Measurements from ENCODE around the gene CADM2. TPM values are rescaled to one million over a fixed set of nuclear protein-coding genes. Genes with fewer than 3 reads are reported as not detected.
"Not testable (repeated sequence)": the region's sequence is repeated elsewhere in the genome, so short reads cannot be mapped to it uniquely, and the experiment has no call there.

CADM2 gene
- total RNA-seq (2014; rRNA removed; shearing (Covaris generic); ENCODE audit: low replicate concordance): not detected in 2 replicates

- DNase-seq: peak; percentile 77
- no peaks in the 10 kb centered on the region for H3K9me3 ChIP-seq
- no peaks in the 10 kb centered on the region for H3K36me3 ChIP-seq
- peak within 1 kb of the TSS; percentile 49 for H3K4me3 ChIP-seq
- peaks cover 7% of the 10 kb centered on the region; the same call in 1 of the 2 replicates for H3K27me3 ChIP-seq
Observed at GRCh38 chr3:84958495-84959469, at the start of gene CADM2. TSS of gene CADM2 (plus strand) at chr3:84958989.

- H3K4me3 ChIP-seq, H3K36me3 ChIP-seq, H3K27me3 ChIP-seq, DNase-seq, H3K9me3 ChIP-seq: not testable (repeated sequence)
Observed at GRCh38 chr3:84918592-84918991, 40.2 kb upstream of the CADM2 start.

DNA sequence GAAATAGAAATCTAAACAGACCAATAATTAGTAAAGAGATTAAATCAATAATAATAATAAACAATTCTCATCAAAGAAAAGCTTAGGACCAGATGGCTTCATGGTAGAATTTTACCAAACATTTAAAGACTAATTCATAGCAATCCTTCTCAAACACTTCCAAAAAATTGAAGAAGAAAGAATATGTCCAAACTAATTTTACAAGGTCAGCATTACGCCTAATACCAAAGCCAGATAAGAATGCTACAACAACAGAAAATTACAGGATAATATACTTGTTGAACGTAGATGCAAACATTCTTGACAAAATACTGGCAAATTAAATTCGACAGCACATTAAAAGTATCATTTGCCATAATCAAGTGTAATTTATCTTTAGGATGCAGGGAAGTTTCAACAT is 36.1 kb upstream of the CADM2 start:
- Histone ChIP-seq H3K9me3 (no peaks in the 10 kb centered on the region), H3K27me3 (no peaks in the 10 kb centered on the region)
- DNase-seq: no peak

DNA sequence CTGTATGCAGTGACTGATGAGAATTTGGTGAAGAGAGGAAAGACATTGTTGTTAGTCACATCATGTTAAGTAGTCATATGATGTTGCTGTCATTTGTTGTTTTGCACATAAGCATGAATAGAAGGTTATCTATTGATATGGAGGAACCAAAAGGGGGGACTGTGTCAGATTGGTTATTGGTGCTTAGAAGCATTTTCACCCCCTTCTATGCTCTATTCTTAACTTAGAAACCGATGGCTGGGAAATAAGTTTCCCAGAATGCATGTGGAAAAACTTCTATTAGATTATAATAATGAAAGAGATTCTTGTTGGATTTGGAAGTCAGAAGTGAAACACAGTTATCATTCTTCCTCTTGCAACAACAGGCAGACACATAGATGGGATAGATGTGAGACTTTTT is 33.2 kb upstream of the CADM2 start:
- no peaks in the 10 kb centered on the region for H3K27me3 ChIP-seq
- H3K4me3 ChIP-seq: no peak overlapping the region
- no peaks in the 10 kb centered on the region for H3K9me3 ChIP-seq
- H3K36me3 ChIP-seq: no peaks in the 10 kb centered on the region
- DNase-seq: no peak

More for the DNA sequence above, 36.1 kb upstream of the CADM2 start:
- no peak overlapping the region for H3K4me3 ChIP-seq
- no peaks in the 10 kb centered on the region for H3K36me3 ChIP-seq

DNA sequence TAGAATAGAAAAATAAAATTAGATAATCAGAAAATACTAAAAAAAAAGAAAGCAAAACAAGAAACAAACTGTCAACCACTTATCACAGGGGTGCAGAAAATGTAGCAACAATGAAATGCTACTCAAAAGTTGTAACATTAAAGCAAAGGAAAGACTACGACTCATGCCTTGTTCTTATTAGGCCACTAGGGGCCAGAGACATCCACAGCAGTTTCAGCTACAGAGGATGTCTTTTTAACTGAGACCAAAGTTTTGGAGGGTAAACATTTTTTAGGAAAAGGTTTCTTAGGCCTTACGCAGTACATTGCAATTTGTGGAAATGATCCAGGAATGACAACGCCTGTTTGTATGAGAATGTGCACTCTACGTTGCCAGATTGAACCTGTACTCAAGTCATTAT is 15.4 kb upstream of the CADM2 start:
- no peak overlapping the region for H3K4me3 ChIP-seq
- no peaks in the 10 kb centered on the region for H3K9me3 ChIP-seq
- H3K36me3 ChIP-seq: no peaks in the 10 kb centered on the region
- H3K27me3 ChIP-seq: no peaks in the 10 kb centered on the region
- no peak for DNase-seq

GRCh38 chr3:84946240-84946639 is 12.5 kb upstream of the CADM2 start:
- no peaks in the 10 kb centered on the region for H3K27me3 ChIP-seq
- no peak overlapping the region for H3K4me3 ChIP-seq
- H3K36me3 ChIP-seq: no peaks in the 10 kb centered on the region
- no peaks in the 10 kb centered on the region for H3K9me3 ChIP-seq
- DNase-seq: no peak

- H3K9me3 ChIP-seq: no peaks in the 10 kb centered on the region
- no peak for DNase-seq
- H3K27me3 ChIP-seq: peaks cover 7% of the 10 kb centered on the region; the same call in 1 of the 2 replicates
- peak overlapping the region; percentile 49 for H3K4me3 ChIP-seq
- no peaks in the 10 kb centered on the region for H3K36me3 ChIP-seq
Observed at GRCh38 chr3:84959470-84960271, 882 bp downstream of the CADM2 start.

- H3K9me3 ChIP-seq: no peaks in the 10 kb centered on the region
- no peak for DNase-seq
- H3K36me3 ChIP-seq: no peaks in the 10 kb centered on the region
- H3K4me3 ChIP-seq: no peak overlapping the region
- peaks cover 7% of the 10 kb centered on the region; the same call in 1 of the 2 replicates for H3K27me3 ChIP-seq
Observed at GRCh38 chr3:84960581-84960980, 1.8 kb downstream of the CADM2 start.

- Histone ChIP-seq H3K9me3 (no peaks in the 10 kb centered on the region), H3K36me3 (no peaks in the 10 kb centered on the region), H3K27me3 (peaks cover 7% of the 10 kb centered on the region; the same call in 1 of the 2 replicates), H3K4me3 (no peak overlapping the region)
- no peak for DNase-seq
Observed at GRCh38 chr3:84961011-84961410, 2.2 kb downstream of the CADM2 start.

DNA sequence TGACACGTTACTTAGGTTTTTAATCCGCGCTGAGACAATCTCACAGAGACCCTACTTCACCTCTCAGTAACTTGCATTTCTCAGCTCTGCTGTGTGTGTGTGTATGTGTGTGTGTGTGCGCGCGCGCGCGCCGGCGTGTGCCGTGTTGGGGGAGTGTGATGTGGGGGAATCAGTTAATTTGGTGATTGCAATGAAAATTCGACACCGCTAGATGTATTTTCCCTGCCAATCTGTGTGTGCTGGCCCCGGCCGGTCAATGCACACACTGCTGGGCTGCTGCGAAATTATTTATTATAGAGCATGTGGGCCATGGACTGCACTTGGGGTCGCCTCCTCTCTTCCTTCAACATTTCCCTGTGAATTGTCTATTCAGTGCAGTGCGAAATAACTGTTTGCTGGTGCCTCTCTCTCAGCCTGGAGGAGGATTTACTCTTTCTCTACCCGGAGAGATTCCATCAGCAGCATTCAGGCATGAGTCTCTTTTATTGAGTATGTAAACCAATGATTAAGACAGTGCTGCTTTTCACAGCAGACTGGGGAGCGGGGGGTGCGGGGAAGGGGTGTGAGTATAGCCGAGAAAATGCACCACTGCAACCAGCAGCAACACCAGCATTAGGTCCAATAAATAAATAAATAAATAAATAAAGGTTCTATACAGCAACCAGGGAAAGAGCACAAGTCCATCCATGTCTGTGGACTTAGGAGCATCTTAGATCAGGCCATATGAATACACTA is 2.9 kb downstream of the CADM2 start:
- no peak for DNase-seq
- H3K36me3 ChIP-seq: no peaks in the 10 kb centered on the region
- peaks cover 7% of the 10 kb centered on the region; the same call in 1 of the 2 replicates for H3K27me3 ChIP-seq
- no peaks in the 10 kb centered on the region for H3K9me3 ChIP-seq
- no peak overlapping the region for H3K4me3 ChIP-seq

GRCh38 chr3:84962415-84962814 is 3.6 kb downstream of the CADM2 start:
- no peak for DNase-seq
- Histone ChIP-seq H3K36me3 (no peaks in the 10 kb centered on the region), H3K9me3 (no peaks in the 10 kb centered on the region), H3K27me3 (peaks cover 7% of the 10 kb centered on the region; the same call in 1 of the 2 replicates), H3K4me3 (no peak overlapping the region)

GRCh38 chr3:84963137-84963536 is 4.3 kb downstream of the CADM2 start:
- Histone ChIP-seq H3K9me3 (no peaks in the 10 kb centered on the region), H3K4me3 (no peak overlapping the region), H3K36me3 (no peaks in the 10 kb centered on the region), H3K27me3 (peaks cover 7% of the 10 kb centered on the region; the same call in 1 of the 2 replicates)
- no peak for DNase-seq

DNA sequence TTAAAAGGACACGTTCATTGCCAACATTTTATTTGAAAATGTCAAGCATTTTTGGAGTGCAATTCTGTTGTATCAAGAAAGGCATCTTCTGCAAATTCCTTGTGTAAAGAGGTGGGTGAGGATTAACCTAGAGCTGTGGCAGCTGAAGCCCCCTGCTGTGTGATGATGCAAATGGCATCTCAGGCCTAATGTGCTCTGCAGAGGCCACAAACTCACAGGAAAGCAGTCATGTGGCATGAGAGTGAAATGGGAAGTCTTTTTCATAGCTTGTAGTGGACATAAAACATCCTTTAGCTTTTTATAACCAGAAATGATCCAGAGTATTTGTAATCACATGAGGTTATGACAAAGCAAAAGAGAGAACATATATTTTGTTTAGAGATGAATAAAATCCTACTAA is 6.4 kb downstream of the CADM2 start:
- no peaks in the 10 kb centered on the region for H3K36me3 ChIP-seq
- H3K9me3 ChIP-seq: no peaks in the 10 kb centered on the region
- H3K27me3 ChIP-seq: no peaks in the 10 kb centered on the region; the same call in 1 of the 2 replicates
- DNase-seq: no peak
- no peak overlapping the region for H3K4me3 ChIP-seq

DNA sequence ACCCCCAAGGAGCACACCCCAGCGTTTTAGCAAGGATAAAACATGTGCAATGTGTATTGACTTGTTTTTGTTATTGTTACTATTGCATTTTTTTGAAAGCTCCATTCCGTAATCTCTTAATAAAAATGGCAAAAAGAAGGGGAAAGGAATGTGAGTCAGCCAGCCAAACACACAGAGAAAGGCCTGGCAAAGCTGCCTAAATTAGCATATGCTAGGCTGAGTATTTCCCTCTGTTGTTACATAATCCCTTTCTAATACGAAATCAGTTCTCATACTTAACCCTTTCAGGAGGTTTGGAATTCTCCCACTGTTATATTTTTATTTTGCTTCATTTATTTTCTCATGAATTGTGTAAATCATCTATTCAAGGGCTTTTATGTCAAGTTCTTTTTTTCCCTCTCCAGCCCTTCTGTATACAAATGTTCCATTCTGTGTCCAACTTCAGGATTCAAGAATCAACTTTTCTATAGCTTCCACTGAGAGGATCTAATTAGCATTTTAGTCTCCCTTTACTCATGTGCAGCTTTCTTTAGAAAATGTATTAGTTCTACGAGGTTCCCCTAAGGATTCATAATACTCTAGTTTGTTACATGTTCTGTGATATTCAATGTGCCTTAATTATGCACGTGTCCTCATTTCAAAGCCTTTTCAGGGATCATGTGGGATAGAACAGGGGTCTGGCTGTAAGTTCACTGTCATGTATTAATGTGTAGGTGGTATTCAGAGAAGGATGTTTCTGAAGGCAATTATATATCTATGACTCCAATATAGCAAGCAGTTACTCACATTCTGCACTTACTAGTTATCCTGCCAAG is 9.2 kb downstream of the CADM2 start:
- Histone ChIP-seq H3K36me3 (no peaks in the 10 kb centered on the region), H3K27me3 (no peaks in the 10 kb centered on the region), H3K9me3 (no peaks in the 10 kb centered on the region), H3K4me3 (no peak overlapping the region)
- DNase-seq: no peak

- no peaks in the 10 kb centered on the region for H3K36me3 ChIP-seq
Observed at GRCh38 chr3:84968701-84969235, 10.0 kb downstream of the CADM2 start.

More at GRCh38 chr3:84968701-84969235, 10.0 kb downstream of the CADM2 start:
- H3K27me3 ChIP-seq: no peaks in the 10 kb centered on the region
- no peak overlapping the region for H3K4me3 ChIP-seq
- no peak for DNase-seq
- H3K9me3 ChIP-seq: no peaks in the 10 kb centered on the region
